Testis (tissue), 3 donors: ENCODE data around the gene RENBP. TPM values are rescaled to one million over a fixed set of nuclear protein-coding genes. Genes with fewer than 3 reads are reported as not detected.

Experiments used
- DNase-seq: peaks from one replicate; pipeline ENCODE4 v3.0.0-alpha.2; 2019
- H3K27ac ChIP-seq, 2 donors: fragments of 200-600 bp; sonication (generic); one replicate each; pipeline ENCODE4 v1.5.1; 2019
- H3K27me3 ChIP-seq: fragments of 200-600 bp; sonication (generic); one replicate; pipeline ENCODE4 v1.5.1; 2019
- H3K36me3 ChIP-seq: fragments of 200-600 bp; sonication (generic); one replicate; pipeline ENCODE4 v1.5.1; 2017; ENCODE audit warnings: low read depth; ENCODE audit errors: missing control alignments
- H3K4me1 ChIP-seq: fragments of 200-600 bp; sonication (generic); one replicate; pipeline ENCODE4 v1.5.1; 2019
- H3K4me3 ChIP-seq, 2 donors: fragments of 200-600 bp; sonication (generic); one replicate each; pipeline ENCODE4 v1.5.1; 2017 to 2019
- H3K9me3 ChIP-seq: fragments of 200-600 bp; sonication (generic); one replicate; pipeline ENCODE4 v1.5.1; 2017
- CTCF ChIP-seq, 3 experiments: fragments of 450-650 bp in 2 of 3; fragments of 200-600 bp in 1 of 3; sonication (generic) in 1 of 3; IDR thresholded peaks; one replicate each; pipeline ENCODE4 v1.5.1; 2016 to 2019; ENCODE audit warnings: antibody characterized with exemption in 3 of 3, mild to moderate bottlenecking in 2 of 3, moderate library complexity in 1 of 3
- POLR2A ChIP-seq: fragments of 450-650 bp; IDR thresholded peaks from one replicate; pipeline ENCODE4 v1.6.1; 2017; ENCODE audit warnings: antibody characterized with exemption, mild to moderate bottlenecking, moderate library complexity
- WGBS, 2 donors: methylation state at CpG; one replicate each; pipeline ENCODE4 v1.1.5; 2018; 5-methylcytosine and 5-hydroxymethylcytosine counted together
- intact Hi-C: fragments of 100-400 bp; cut with DNase I; formaldehyde crosslinking; loops from one replicate; pipeline ENCODE4 v1.15.1; 2023; ENCODE audit warnings: low total_unique reads
- polyA plus RNA-seq: library from polyadenylated mRNA; stranded (reverse); fragments of 350-450 nt; fragmentation: Illumina TruSeq; extraction: RNeasy Lipid Tissue Mini Kit (QIAGEN cat#74804); gene quantifications from one replicate; pipeline ENCODE4 v1.2.3, GENCODE V29; 2014; ENCODE audit warnings: low read depth, low replicate concordance; ENCODE audit not compliant: insufficient read depth
- total RNA-seq, 2 donors: library from RNA; depleted of rRNA; stranded (reverse); fragments of >200 nt; gene quantifications; one replicate each; pipeline ENCODE4 v1.2.3, GENCODE V29; 2016

Gene RENBP
- total and polyA plus RNA-seq, 3 donors from 2014 or later: 2.8 to 4.8 (median 3.4) TPM

- DNase-seq: no peak
- H3K4me1 ChIP-seq: peaks cover 19% of the 10 kb centered on the region
- no peaks in the 10 kb centered on the region for H3K36me3 ChIP-seq
- H3K9me3 ChIP-seq: no peaks in the 10 kb centered on the region
- H3K27me3 ChIP-seq: no peaks in the 10 kb centered on the region
- H3K27ac ChIP-seq: no peak overlapping the region
- no peak overlapping the region for H3K4me3 ChIP-seq
- intact Hi-C loops: no loop called here
- TF ChIP-seq POLR2A: no peak
- TF ChIP-seq CTCF (IDR thresholded peaks at IDR 0.05): no peak
- 62 to 66% methylated on average over 5 to 8 of the region's 9 CpGs for WGBS, 2 donors
Observed at GRCh38 chrX:153968255-153968654, 23.8 kb upstream of the RENBP start.

- Histone ChIP-seq H3K4me3 (no peak overlapping the region), H3K9me3 (no peaks in the 10 kb centered on the region), H3K27ac (no peak overlapping the region), H3K27me3 (no peaks in the 10 kb centered on the region), H3K4me1 (peaks cover 19% of the 10 kb centered on the region), H3K36me3 (no peaks in the 10 kb centered on the region)
- DNase-seq: no peak
- 49 to 58% methylated on average over 7 to 14 of the region's 16 CpGs for WGBS, 2 donors
- TF ChIP-seq CTCF (IDR thresholded peaks at IDR 0.05): no peak
- intact Hi-C loops: no loop called here
Observed at GRCh38 chrX:153967536-153968224, 23.2 kb upstream of the RENBP start.

- DNase-seq: no peak
- Histone ChIP-seq H3K9me3 (no peaks in the 10 kb centered on the region), H3K36me3 (no peaks in the 10 kb centered on the region), H3K27me3 (no peaks in the 10 kb centered on the region), H3K27ac (no peak overlapping the region), H3K4me1 (peaks cover 19% of the 10 kb centered on the region), H3K4me3 (no peak overlapping the region)
- TF ChIP-seq CTCF (IDR thresholded peaks at IDR 0.05): no peak
- TF ChIP-seq POLR2A: no peak
- intact Hi-C loops: no loop called here
- WGBS, 2 donors: 63% methylated on average over 13 of the region's 14 CpGs; no CpG with 5 or more reads in 1 of the 2 donors
Observed at GRCh38 chrX:153966841-153967535, 22.5 kb upstream of the RENBP start.

- Histone ChIP-seq H3K4me3 (no peak overlapping the region), H3K9me3 (no peaks in the 10 kb centered on the region), H3K4me1 (peaks cover 19% of the 10 kb centered on the region), H3K36me3 (no peaks in the 10 kb centered on the region), H3K27me3 (no peaks in the 10 kb centered on the region), H3K27ac (no peak overlapping the region)
- TF ChIP-seq CTCF (IDR thresholded peaks at IDR 0.05): no peak
- TF ChIP-seq POLR2A: no peak
- intact Hi-C loops: no loop called here
- 46 to 56% methylated on average over 4 to 10 of the region's 15 CpGs for WGBS, 2 donors
- DNase-seq: peak; percentile 49
Observed at GRCh38 chrX:153966283-153966688, 21.8 kb upstream of the RENBP start.
